HK-2 (cell line): ENCODE data around the gene CSAG2.
"Not testable (repeated sequence)": the region's sequence is repeated elsewhere in the genome, so short reads cannot be mapped to it uniquely, and the experiment has no call there.

ENCODE experiments used
- DNase-seq: peaks from one replicate; pipeline ENCODE4 v3.0.0-alpha.2; 2018; ENCODE audit not compliant: unreplicated experiment

Gene CSAG2

GRCh38 chrX:152709173-152709572 lies at the start of gene CSAG2:
Gene CSAG2 (minus strand): TSS chrX:152709273. CDS start chrX:152709112, 161 bp downstream.
- not testable (repeated sequence) for DNase-seq

DNA sequence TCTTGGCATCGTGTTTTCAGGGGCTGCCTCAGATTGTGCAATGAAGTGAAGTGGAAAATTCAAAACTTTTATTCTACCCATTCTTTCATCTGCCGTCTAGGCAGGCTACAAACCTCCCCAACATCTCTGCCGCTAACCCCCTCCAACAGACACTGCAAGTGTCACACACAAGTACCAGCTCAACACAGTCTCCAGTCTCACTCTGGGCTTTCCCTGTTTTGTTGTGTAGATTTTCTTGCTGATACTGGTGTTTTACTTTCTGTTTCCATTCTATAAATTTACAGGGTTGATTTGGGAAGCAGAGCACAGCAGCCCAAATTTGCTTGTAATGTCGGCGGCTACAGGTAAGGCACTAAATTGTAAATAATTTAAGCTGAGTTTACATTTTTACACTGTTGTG lies 45.8 kb upstream of the CSAG2 start:
- not testable (repeated sequence) for DNase-seq

- not testable (repeated sequence) for DNase-seq
These were observed 44.9 kb upstream of the CSAG2 start, which contains the start of gene MAGEA2 for GRCh38 chrX:152753686-152754650. Gene MAGEA2 (minus strand): TSS chrX:152753842. CDS start chrX:152751363, 2,479 bp downstream.

DNA sequence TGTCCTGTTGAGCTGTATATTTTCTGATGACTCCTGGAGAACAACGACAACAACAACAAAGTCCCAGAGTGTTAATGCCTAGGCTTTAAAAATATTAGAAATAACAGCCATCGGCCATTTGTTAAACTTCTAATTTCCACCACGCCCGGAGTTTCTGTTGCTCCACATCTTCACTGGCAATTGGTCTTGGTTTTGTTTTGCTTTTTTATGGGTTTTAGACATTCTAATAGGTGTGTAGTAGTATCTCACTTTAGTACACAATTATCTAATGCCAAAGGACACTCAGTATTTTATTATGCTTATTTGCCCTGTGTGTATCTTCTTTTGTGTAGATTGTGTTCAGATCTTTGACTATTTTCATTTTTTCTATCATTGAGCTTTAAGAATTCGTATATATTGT lies 29.5 kb upstream of the CSAG2 start:
- DNase-seq: no peak

DNA sequence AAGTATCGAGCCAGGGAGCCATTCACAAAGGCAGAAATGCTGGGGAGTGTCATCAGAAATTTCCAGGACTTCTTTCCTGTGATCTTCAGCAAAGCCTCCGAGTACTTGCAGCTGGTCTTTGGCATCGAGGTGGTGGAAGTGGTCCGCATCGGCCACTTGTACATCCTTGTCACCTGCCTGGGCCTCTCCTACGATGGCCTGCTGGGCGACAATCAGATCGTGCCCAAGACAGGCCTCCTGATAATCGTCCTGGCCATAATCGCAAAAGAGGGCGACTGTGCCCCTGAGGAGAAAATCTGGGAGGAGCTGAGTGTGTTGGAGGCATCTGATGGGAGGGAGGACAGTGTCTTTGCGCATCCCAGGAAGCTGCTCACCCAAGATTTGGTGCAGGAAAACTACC lies 27.5 kb upstream of the CSAG2 start:
- DNase-seq: not testable (repeated sequence)

DNA sequence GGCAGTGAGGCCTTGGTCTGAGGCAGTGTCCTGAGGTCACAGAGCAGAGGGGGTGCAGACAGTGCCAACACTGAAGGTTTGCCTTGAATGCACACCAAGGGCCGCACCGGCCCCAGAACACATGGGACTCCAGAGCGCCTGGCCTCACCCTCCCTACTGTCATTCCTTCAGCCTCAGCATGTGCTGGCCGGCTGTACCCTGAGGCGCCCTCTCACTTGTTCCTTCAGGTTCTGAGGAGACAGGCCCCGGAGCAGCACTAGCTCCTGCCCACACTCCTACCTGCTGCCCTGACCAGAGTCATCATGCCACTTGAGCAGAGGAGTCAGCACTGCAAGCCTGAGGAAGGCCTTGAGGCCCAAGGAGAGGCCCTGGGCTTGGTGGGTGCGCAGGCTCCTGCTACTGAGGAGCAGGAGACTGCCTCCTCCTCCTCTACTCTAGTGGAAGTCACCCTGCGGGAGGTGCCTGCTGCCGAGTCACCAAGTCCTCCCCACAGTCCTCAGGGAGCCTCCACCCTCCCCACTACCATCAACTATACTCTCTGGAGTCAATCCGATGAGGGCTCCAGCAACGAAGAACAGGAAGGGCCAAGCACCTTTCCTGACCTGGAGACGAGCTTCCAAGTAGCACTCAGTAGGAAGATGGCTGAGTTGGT lies 26.9 kb upstream of the CSAG2 start:
- DNase-seq: no peak

- no peak for DNase-seq
These were observed 26.0 kb upstream of the CSAG2 start for GRCh38 chrX:152735101-152735500.

GRCh38 chrX:152734143-152734858 lies 25.2 kb upstream of the CSAG2 start:
- DNase-seq: not testable (repeated sequence)

DNA sequence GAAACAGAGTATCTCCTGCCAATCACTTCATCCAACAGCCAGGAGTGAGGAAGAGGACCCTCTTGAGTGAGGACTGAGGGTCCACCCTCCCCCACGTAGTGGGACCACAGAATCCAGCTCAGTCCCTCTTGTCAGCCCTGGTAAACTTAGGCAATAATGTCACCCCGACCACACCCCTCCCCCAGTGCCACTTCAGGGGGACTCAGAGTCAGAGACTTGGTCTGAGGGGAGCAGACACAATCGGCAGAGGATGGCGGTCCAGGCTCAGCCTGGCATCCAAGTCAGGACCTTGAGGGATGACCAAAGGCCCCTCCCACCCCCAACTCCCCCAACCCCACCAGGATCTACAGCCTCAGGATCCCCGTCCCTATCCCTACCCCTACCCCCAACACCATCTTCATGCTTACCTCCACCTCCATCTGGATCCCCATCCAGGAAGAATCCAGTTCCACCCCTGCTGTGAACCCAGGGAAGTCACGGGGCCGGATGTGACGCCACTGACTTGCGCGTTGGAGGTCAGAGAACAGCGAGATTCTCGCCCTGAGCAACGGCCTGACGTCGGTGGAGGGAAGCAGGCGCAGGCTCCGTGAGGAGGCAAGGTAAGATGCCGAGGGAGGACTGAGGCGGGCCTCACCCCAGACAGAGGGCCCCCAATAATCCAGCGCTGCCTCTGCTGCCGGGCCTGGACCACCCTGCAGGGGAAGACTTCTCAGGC lies 24.3 kb upstream of the CSAG2 start, which contains the start of the genes CSAG1 and MAGEA12:
CSAG1 (minus strand) TSS at position 461 of the 715 bp plus-strand sequence. CDS start 1,261 bp downstream, outside the sequence.
MAGEA12 (plus strand) TSS at position 497 of the 715 bp plus-strand sequence. CDS start 2,405 bp downstream, outside the sequence.
- no peak for DNase-seq

GRCh38 chrX:152725409-152725808 lies 16.3 kb upstream of the CSAG2 start:
- no peak for DNase-seq

DNA sequence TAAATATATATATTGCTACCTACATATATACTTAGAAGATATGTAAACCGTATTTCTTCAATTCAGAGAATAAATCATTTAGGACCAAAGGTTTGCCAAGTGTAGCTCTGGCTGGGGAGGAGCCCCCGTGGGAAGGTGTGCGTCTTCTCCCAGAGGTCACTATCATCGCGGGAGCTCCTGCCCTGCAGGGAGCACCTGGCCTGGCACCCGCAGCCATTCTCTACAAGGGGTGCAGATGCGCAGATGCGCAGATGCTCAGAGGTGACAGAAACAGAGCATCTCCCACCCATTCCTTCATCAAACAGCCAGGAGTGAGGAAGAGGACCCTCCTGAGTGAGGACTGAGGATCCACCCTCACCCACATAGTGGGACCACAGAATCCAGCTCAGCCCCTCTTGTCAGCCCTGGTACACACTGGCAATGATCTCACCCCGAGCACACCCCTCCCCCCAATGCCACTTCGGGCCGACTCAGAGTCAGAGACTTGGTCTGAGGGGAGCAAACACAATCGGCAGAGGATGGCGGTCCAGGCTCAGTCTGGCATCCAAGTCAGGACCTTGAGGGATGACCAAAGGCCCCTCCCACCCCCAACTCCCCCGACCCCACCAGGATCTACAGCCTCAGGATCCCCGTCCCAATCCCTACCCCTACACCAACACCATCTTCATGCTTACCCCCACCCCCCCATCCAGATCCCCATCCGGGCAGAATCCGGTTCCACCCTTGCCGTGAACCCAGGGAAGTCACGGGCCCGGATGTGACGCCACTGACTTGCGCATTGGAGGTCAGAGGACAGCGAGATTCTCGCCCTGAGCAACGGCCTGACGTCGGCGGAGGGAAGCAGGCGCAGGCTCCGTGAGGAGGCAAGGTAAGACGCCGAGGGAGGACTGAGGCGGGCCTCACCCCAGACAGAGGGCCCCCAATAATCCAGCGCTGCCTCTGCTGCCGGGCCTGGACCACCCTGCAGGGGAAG lies 5.0 kb upstream of the CSAG2 start, which contains the start of gene MAGEA2B:
MAGEA2B (plus strand) TSS at position 814 of the 973 bp plus-strand sequence. CDS start 2,479 bp downstream, outside the sequence.
- DNase-seq: not testable (repeated sequence)

- DNase-seq: not testable (repeated sequence)
These were observed 4.1 kb upstream of the CSAG2 start for GRCh38 chrX:152713195-152713594.

DNA sequence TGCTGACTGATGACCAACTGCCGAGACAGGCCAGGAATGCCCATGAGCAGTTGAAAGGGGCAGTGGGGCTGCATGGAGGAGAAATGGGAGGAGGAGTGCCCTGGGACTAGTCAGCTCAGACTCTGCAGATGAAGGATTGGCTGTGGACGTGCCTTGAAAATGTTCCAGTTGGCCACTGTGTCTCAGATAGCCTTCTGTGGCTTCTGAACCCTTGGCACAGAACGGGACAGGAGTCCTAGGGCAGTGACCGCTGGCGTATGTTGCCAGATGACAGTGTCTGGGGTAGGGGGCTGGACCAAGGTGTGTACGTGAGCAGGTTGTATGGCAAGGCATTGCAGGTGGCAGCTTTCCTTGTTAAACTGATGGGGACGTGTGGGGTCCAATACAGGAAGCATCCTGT lies 2.6 kb downstream of the CSAG2 start:
- DNase-seq: not testable (repeated sequence)

DNA sequence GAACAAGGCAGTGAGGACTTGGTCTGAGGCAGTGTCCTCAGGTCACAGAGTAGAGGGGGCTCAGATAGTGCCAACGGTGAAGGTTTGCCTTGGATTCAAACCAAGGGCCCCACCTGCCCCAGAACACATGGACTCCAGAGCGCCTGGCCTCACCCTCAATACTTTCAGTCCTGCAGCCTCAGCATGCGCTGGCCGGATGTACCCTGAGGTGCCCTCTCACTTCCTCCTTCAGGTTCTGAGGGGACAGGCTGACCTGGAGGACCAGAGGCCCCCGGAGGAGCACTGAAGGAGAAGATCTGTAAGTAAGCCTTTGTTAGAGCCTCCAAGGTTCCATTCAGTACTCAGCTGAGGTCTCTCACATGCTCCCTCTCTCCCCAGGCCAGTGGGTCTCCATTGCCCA lies 8.7 kb downstream of the CSAG2 start:
- not testable (repeated sequence) for DNase-seq

GRCh38 chrX:152697952-152698931 lies 10.8 kb downstream of the CSAG2 start, which contains the start of gene MAGEA3:
Gene MAGEA3 (plus strand): TSS chrX:152698794. CDS start chrX:152700833, 2,039 bp downstream.
- not testable (repeated sequence) for DNase-seq

GRCh38 chrX:152681012-152681411 lies 28.1 kb downstream of the CSAG2 start:
- DNase-seq: not testable (repeated sequence)

GRCh38 chrX:152674652-152675051 lies 34.4 kb downstream of the CSAG2 start:
- DNase-seq: not testable (repeated sequence)

- no peak for DNase-seq
These were observed 34.9 kb downstream of the CSAG2 start for GRCh38 chrX:152674135-152674534.
